Pancreas (tissue), 10 donors: ENCODE measurements around the gene CKB. TPM values are rescaled to one million over a fixed set of nuclear protein-coding genes. Genes with fewer than 3 reads are reported as not detected.
"Not testable (repeated sequence)": the region's sequence is repeated elsewhere in the genome, so short reads cannot be mapped to it uniquely, and the experiment has no call there.

ENCODE experiments used
- ATAC-seq, 4 donors: fragments of 200-7000 bp; cut with Tn5 transposase; one replicate each; pipeline versions ENCODE4 v1.8.0 to v1.9.1; 2020; ENCODE audit warnings: mild to moderate bottlenecking in 4 of 4, moderate library complexity in 4 of 4
- DNase-seq, 6 donors: peaks; one replicate each; pipeline ENCODE4 v3.0.0-alpha.2; 2020
- FAIRE-seq: peaks from 2 replicates; lab custom pipeline; 2012; peaks lifted over from hg19 to GRCh38; lab: Jason Lieb, UNC
- H3K27ac ChIP-seq, 4 donors: fragments of 200-600 bp; sonication (generic); 1 replicate in 3 of 4; 2 replicates in 1 of 4; pipeline versions ENCODE4 v1.5.0 to v1.8.0; 2020
- H3K27me3 ChIP-seq, 4 donors: fragments of 200-600 bp; one replicate each; pipeline ENCODE4 v1.8.0; 2021
- H3K36me3 ChIP-seq, 3 donors: fragments of 200-600 bp; sonication (generic) in 1 of 3; one replicate each; pipeline versions ENCODE4 v1.5.0 to v1.8.0; 2020 to 2021
- H3K4me1 ChIP-seq, 3 donors: fragments of 200-600 bp; one replicate each; pipeline ENCODE4 v1.8.0; 2021
- H3K4me3 ChIP-seq, 4 donors: fragments of 200-600 bp; sonication (generic) in 2 of 4; one replicate each; pipeline versions ENCODE4 v1.5.0 to v1.8.0; 2020 to 2021
- H3K9me3 ChIP-seq, 4 donors: fragments of 200-600 bp; one replicate each; pipeline ENCODE4 v1.8.0; 2021
- WGBS, 2 donors: extraction: QIAGEN DNeasy Blood & Tissue Kit; methylation state at CpG; one replicate each; pipeline ENCODE4 v1.1.7; 2013; 5-methylcytosine and 5-hydroxymethylcytosine counted together
- intact Hi-C, 3 donors: fragments of 100-400 bp; cut with DNase I; formaldehyde crosslinking; loops; one replicate each; pipeline versions ENCODE4 v1.11.1 to v1.14.2; 2022
- polyA plus RNA-seq, 2 donors: library from polyadenylated mRNA; stranded (reverse); fragments of 200-250 nt; gene quantifications; one replicate each; pipeline ENCODE4 v1.2.3, GENCODE V29; 2013
- total RNA-seq, 6 donors: library from RNA; stranded (reverse); fragmentation: NEBNext Ultra II Directional in 4 of 6; extraction: Animal tissue kit (Norgen Biotek cat#: 25700) in 4 of 6; gene quantifications; one replicate each; pipeline versions ENCODE4 v1.2.1 to v1.2.4, GENCODE V29; 2021 to 2023
- TF ChIP-seq, protein P1 (sequence below), 4 donors: fragments of 200-600 bp; sonication (generic) in 3 of 4; IDR thresholded peaks; one replicate each; pipeline versions ENCODE4 v1.5.0 to v1.8.0; 2021; ENCODE audit warnings: antibody characterized with exemption in 4 of 4
- donor health status: healthy with polysubstance abuse.
- donor health status: DM: no; HTN: no; CAD: no; lungs with moderate emphysema.
- donor health status: DM: no; HTN: no; CAD: no.
- donor health status: control.
- donor health status: control.
- donor health status: Bipolar disorder and iron deficiency.
- donor health status: DM: yes; HTN: yes; CAD: no.
- donor health status: DM: no; HTN: no; CAD: no.
- donor health status: DM: no; HTN: no; CAD: no.
- donor health status: DM: yes; HTN: yes; CAD: no.

Gene CKB
- total and polyA plus RNA-seq, 8 donors: 17.8 to 264 (median 45.9) TPM

- H3K27ac ChIP-seq: peak overlapping the region in 1 of 4 donors; percentile 17
- WGBS, 2 donors: 70% methylated on average over 8 of the region's 8 CpGs
- intact Hi-C loops: no loop called here
- peaks cover 6 to 38% (median 8%) of the 10 kb centered on the region in 3 donors for H3K4me1 ChIP-seq
- no peaks in the 10 kb centered on the region for H3K36me3 ChIP-seq
- no peaks in the 10 kb centered on the region for H3K9me3 ChIP-seq
- no peak overlapping the region for H3K4me3 ChIP-seq
- H3K27me3 ChIP-seq: no peaks in the 10 kb centered on the region
- no peak for FAIRE-seq
- peak in 1 of 6 donors; percentile 61 for DNase-seq
- TF ChIP-seq, protein P1, sequence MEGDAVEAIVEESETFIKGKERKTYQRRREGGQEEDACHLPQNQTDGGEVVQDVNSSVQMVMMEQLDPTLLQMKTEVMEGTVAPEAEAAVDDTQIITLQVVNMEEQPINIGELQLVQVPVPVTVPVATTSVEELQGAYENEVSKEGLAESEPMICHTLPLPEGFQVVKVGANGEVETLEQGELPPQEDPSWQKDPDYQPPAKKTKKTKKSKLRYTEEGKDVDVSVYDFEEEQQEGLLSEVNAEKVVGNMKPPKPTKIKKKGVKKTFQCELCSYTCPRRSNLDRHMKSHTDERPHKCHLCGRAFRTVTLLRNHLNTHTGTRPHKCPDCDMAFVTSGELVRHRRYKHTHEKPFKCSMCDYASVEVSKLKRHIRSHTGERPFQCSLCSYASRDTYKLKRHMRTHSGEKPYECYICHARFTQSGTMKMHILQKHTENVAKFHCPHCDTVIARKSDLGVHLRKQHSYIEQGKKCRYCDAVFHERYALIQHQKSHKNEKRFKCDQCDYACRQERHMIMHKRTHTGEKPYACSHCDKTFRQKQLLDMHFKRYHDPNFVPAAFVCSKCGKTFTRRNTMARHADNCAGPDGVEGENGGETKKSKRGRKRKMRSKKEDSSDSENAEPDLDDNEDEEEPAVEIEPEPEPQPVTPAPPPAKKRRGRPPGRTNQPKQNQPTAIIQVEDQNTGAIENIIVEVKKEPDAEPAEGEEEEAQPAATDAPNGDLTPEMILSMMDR (IDR thresholded peaks at IDR 0.05): no peak
- no peak for ATAC-seq
Measured at GRCh38 chr14:103526247-103526913, 3.8 kb upstream of the CKB start.

DNA sequence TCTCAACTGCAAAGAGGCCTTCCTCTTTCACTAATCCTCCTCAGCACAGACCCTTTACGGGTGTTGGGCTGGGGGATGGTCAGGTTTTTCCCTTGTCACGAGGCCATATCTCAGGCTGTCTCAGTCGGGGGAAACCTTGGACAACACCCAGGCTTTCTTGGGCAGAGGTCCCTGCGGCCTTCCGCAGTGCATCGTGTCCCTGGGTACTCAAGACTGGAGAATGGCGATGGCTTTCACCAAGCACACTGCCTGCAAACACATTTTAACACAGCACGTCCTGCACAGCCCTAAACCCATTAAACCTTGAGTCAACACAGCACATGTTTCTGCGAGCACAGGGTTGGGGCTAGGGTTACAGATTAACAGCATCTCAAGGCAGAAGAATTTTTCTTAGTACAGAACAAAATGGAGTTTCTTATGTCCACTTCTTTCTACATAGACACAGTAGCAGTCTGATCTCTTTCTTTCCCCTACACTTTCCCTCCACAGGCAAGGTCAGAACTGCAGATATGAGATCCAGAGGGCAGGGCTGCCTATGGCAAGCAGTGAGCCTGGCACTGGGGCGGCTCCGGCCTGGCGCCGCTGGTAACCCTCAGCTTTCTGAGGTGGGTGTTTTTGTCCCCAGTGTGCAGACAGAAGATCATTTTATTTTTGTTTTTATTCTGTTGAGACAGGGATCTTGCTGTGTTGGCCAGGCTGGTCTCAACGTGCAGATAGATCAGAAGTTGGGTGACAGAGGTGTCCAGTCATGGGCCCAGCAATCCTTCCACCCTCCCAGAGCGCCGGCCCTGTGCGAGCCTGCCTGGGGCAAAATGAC, 3.0 kb upstream of the CKB start:
- H3K4me3 ChIP-seq, H3K9me3 ChIP-seq, H3K27me3 ChIP-seq, FAIRE-seq, H3K36me3 ChIP-seq, ATAC-seq, intact Hi-C loops: not testable (repeated sequence)
- peak in 1 of 6 donors; percentile 32 for DNase-seq
- Histone ChIP-seq H3K27ac (peak overlapping the region in 3 of 4 donors; percentile 8 to 28 (median 17)), H3K4me1 (peaks cover 6 to 35% (median 8%) of the 10 kb centered on the region in 3 donors)
- 31 to 41% methylated on average over 17 of the region's 17 CpGs for WGBS, 2 donors

- 74 to 78% methylated on average over 12 of the region's 12 CpGs for WGBS, 2 donors
- Histone ChIP-seq H3K27me3 (no peaks in the 10 kb centered on the region), H3K4me1 (peaks cover 0 to 24% (median 8%) of the 10 kb centered on the region in 3 donors), H3K36me3 (no peaks in the 10 kb centered on the region), H3K4me3 (no peak overlapping the region), H3K9me3 (no peaks in the 10 kb centered on the region), H3K27ac (peak overlapping the region in 3 of 4 donors; percentile 8 to 28 (median 17))
- intact Hi-C loops: no loop called here
- TF ChIP-seq, protein P1 (IDR thresholded peaks at IDR 0.05): no peak
- FAIRE-seq (no peak), ATAC-seq (no peak), DNase-seq (peak in 2 of 6 donors; percentile 51 to 71)
Measured at GRCh38 chr14:103524002-103524935, 1.6 kb upstream of the CKB start.

DNA sequence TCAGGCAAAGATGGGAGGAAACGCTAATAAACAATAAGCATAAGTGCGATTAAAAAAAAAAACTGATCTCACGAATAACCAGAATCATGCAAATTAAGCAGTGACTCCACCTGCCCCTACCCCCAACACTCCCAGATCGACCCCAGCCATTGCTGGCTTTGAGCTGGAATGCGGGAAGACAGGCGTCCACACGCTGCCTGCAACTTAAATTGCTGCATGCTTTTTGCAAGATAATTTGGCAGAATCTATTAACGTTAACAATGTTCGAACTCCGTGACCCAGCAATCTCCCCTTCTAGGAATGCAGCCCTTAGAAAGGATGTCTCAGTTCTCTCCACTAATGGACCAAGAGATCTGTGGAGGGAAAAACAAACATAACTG, 935 bp upstream of the CKB start:
- no peak for FAIRE-seq
- H3K4me1 ChIP-seq: peaks cover 0 to 24% (median 8%) of the 10 kb centered on the region in 3 donors
- no peak for ATAC-seq

More for the DNA sequence above, 935 bp upstream of the CKB start:
- H3K27me3 ChIP-seq: no peaks in the 10 kb centered on the region
- H3K27ac ChIP-seq: no peak overlapping the region
- DNase-seq: peak in 1 of 6 donors; percentile 24
- 79 to 82% methylated on average over 10 of the region's 10 CpGs for WGBS, 2 donors
- TF ChIP-seq, protein P1 (IDR thresholded peaks at IDR 0.05): no peak
- H3K4me3 ChIP-seq: no peak overlapping the region
- no peaks in the 10 kb centered on the region for H3K9me3 ChIP-seq
- no peaks in the 10 kb centered on the region for H3K36me3 ChIP-seq
- intact Hi-C loops: no loop called here
